ENCODE measurements around the gene CEP70. TPM values are rescaled to one million over a fixed set of nuclear protein-coding genes. Genes with fewer than 3 reads are reported as not detected.

CEP70 gene
- total RNA-seq, 4 donors from 2014 or later, result 10.2 to 13.5 (median 12.2) TPM

DNA sequence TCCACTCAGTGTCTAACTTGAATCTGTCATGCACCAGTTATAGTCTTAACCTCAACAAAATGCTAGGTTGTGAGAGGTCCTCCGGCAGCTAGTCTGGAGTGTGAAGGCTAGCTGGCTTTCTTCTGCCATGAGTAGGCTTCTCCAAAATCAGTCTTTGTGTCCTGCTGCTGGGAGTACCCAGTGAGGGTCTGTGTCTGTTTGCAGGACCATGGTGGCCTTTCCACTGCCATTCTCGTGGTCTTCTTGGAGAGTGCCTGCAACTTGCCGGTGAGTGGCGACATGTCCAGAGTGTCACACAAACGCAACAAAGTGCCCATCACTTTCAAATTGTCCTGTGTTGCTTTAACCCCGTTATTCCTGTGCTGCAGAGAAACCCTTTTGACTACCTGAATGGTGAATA is 125.6 kb downstream of the CEP70 start:
- H3K4me3 ChIP-seq (ENCODE audit: low read depth, poor library complexity, severe bottlenecking), result no peak overlapping the region
- WGBS, 2 donors, result 68 to 82% methylated on average over 6 of the region's 6 CpGs
- intact Hi-C loops (cut with DNase I; ENCODE audit: low total_unique reads), result no loop called here
- DNase-seq (ENCODE audit: low spot score in 2 of 2), result no peak
- TF ChIP-seq POLR2A (IDR thresholded peaks at IDR 0.05), result no peak
- TF ChIP-seq, protein P1, sequence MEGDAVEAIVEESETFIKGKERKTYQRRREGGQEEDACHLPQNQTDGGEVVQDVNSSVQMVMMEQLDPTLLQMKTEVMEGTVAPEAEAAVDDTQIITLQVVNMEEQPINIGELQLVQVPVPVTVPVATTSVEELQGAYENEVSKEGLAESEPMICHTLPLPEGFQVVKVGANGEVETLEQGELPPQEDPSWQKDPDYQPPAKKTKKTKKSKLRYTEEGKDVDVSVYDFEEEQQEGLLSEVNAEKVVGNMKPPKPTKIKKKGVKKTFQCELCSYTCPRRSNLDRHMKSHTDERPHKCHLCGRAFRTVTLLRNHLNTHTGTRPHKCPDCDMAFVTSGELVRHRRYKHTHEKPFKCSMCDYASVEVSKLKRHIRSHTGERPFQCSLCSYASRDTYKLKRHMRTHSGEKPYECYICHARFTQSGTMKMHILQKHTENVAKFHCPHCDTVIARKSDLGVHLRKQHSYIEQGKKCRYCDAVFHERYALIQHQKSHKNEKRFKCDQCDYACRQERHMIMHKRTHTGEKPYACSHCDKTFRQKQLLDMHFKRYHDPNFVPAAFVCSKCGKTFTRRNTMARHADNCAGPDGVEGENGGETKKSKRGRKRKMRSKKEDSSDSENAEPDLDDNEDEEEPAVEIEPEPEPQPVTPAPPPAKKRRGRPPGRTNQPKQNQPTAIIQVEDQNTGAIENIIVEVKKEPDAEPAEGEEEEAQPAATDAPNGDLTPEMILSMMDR (IDR thresholded peaks at IDR 0.05), result no peak

DNA sequence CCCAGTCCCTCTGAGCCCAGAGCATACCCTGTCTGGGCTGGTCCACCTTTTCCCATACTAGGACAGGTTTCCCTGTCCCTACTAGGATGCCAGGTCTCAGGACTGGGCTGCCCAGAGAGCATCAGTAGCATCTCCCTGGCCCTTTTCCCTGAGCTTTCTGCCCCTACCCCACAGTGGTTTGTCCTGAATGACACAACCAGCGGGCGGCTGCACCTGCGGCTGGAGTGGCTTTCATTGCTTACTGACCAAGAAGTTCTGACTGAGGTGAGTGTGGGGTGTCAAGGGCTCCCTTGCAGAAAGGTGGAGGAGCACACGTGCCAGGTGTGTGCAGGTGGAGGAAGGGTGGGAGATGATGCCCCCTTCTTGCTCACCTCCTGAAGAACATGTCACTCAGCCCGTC is 126.1 kb downstream of the CEP70 start:
- H3K4me3 ChIP-seq (ENCODE audit: low read depth, poor library complexity, severe bottlenecking), result no peak overlapping the region
- DNase-seq (ENCODE audit: low spot score in 2 of 2), result no peak
- intact Hi-C loops (cut with DNase I; ENCODE audit: low total_unique reads), result no loop called here
- TF ChIP-seq POLR2A (IDR thresholded peaks at IDR 0.05), result no peak
- TF ChIP-seq, protein P1 (IDR thresholded peaks at IDR 0.05), result no peak
- WGBS, 2 donors, result 90 to 94% methylated on average over 5 of the region's 5 CpGs

DNA sequence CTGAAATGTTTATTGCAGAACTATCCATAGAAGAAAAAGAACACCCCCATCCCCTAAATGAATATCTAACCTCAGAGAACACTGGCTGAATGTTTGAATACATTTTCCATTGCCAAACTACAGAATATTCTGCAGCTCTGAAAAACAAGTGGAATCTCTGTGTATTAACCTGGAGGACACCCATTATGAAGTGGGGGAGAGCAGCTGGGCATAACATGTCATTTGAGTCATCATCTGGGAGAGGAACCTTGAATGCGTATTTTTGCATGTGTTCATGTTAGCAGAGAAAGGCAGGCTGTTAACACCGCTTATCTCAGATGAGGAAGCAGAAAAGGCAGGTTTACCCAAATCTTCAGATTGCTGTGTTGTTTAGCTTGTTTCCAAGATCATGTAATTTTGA is 128.1 kb downstream of the CEP70 start:
- intact Hi-C loops (cut with DNase I; ENCODE audit: low total_unique reads), result no loop called here
- H3K4me3 ChIP-seq (ENCODE audit: low read depth, poor library complexity, severe bottlenecking), result no peak overlapping the region
- 65 to 84% methylated on average over 2 of the region's 2 CpGs for WGBS, 2 donors
- no peak for DNase-seq (ENCODE audit: low spot score in 2 of 2)
- TF ChIP-seq POLR2A (IDR thresholded peaks at IDR 0.05), result no peak

DNA sequence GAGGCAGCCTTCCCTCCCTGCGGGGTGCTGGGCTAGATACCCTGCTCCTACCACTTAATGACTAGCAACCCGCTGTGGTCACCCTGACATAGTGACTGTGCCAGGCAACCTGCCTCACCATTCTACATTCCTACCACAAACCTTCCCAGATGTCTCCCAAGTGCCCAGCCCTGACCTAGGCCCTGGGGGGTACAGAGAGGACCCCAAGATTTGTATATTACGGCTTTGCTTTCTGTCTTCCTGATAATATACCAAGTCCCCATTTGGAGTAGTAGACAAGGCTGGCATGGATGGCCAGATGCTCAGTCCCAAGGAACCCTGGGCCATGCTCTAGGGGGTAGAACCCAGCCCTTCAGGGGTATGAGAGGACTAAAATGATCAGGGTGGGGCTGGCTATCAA is 128.6 kb downstream of the CEP70 start:
- 96% methylated on average over 3 of the region's 3 CpGs for WGBS, 2 donors
- TF ChIP-seq POLR2A (IDR thresholded peaks at IDR 0.05), result no peak
- TF ChIP-seq, protein P1 (IDR thresholded peaks at IDR 0.05), result no peak
- intact Hi-C loops (cut with DNase I; ENCODE audit: low total_unique reads), result no loop called here
- no peak for DNase-seq (ENCODE audit: low spot score in 2 of 2)
- H3K4me3 ChIP-seq (ENCODE audit: low read depth, poor library complexity, severe bottlenecking), result no peak overlapping the region

DNA sequence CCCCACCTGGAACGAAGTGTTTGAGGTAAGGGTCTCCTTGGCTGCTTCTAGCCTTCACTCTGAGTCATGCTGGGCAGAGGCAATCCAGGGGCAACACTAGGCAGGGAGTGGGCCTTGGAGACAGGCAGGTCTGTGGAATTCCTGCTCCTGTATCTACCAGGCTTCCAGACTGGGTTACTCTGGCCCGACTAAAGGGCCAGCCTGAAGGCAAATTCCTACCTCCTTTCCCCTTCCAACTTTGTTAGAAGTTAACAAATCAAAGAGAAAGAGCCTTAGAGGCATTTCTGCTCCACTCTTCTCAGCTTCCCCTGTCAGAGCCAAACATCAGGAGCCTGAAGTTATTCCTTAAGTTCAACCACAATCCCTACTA is 129.6 kb downstream of the CEP70 start:
- intact Hi-C loops (cut with DNase I; ENCODE audit: low total_unique reads), result no loop called here

DNA sequence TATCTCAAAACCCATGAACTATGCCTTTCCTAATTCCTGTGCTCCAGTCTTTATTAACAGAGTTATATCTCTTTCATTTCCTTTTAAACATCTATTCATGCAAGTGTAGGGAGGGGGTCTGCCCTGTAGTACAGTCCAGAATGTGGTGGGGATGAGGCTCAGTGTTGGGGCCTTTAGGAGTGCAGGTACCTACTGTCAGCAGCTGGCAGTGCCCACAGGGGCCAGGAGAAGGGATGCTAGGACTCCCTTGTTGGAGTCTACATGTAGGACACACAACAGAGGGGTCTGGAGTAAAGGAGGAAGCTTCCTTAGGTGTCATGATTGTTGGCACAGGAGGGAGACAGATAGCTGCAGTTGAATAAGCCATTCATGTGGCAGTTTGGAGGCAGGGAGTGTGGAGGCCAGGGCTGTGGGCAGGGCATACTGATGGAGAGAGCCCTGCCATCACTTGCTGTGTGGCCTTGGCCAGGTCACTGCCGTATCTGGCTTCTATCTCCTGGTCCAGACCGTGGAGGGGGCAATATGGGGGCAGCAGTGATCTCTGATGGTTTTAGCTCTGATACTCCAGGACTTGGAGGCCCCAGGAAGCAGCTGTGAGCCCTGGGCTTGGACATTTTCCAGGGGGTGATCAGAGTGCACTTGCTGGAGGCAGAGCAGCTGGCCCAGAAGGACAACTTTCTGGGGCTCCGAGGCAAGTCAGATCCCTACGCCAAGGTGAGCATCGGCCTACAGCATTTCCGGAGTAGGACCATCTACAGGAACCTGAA is 130.2 kb downstream of the CEP70 start:
- WGBS, 2 donors, result 78 to 91% methylated on average over 6 of the region's 6 CpGs
- no peak for DNase-seq (ENCODE audit: low spot score in 2 of 2)
- no peak overlapping the region for H3K4me3 ChIP-seq (ENCODE audit: low read depth, poor library complexity, severe bottlenecking)
- intact Hi-C loops (cut with DNase I; ENCODE audit: low total_unique reads), result no loop called here
- no peak for TF ChIP-seq POLR2A (IDR thresholded peaks at IDR 0.05)
- TF ChIP-seq, protein P1 (IDR thresholded peaks at IDR 0.05), result no peak

More for the DNA sequence above, 129.6 kb downstream of the CEP70 start:
- no peak overlapping the region for H3K4me3 ChIP-seq (ENCODE audit: low read depth, poor library complexity, severe bottlenecking)
- 62 to 70% methylated on average over 2 of the region's 2 CpGs for WGBS, 2 donors
- TF ChIP-seq POLR2A (IDR thresholded peaks at IDR 0.05), result no peak
- TF ChIP-seq, protein P1 (IDR thresholded peaks at IDR 0.05), result no peak
- DNase-seq (ENCODE audit: low spot score in 2 of 2), result no peak
